ENCODE data around the gene LAMB1. TPM values are rescaled to one million over a fixed set of nuclear protein-coding genes. Genes with fewer than 3 reads are reported as not detected.

The LAMB1 gene
- total and polyA plus RNA-seq, 2 of the 13 experiments (the other 11 are each of a cell fraction or from before 2014, with no cell fraction given) = 109 to 124 TPM

- TF ChIP-seq ZFP90 (CRISPR knock-in tag; IDR thresholded peaks at IDR 0.05; ENCODE audit: borderline replicate concordance) (0 out of 2 replicates have a peak, but pooled peaks have one; percentile 36), TAF1 (CRISPR knock-in tag; IDR thresholded peaks at IDR 0.05) (peak; percentile 58), UBTF (CRISPR knock-in tag; IDR thresholded peaks at IDR 0.05) (peak; percentile 41; the same call in 1 of the 2 replicates), ETV5 (CRISPR knock-in tag; IDR thresholded peaks at IDR 0.05; ENCODE audit: borderline replicate concordance) (no peak; the same call in 1 of the 2 replicates), ZNF652 (CRISPR knock-in tag; IDR thresholded peaks at IDR 0.05; ENCODE audit: borderline replicate concordance, low read depth) (peak; percentile 94), ZNF563 (CRISPR knock-in tag; IDR thresholded peaks at IDR 0.05) (peak; percentile 31; the same call in 1 of the 2 replicates), LCORL (IDR thresholded peaks at IDR 0.05) (no peak), LCORL (CRISPR knock-in tag; IDR thresholded peaks at IDR 0.05) (peak; percentile 65), ZNF441 (CRISPR knock-in tag; IDR thresholded peaks at IDR 0.05; ENCODE audit: borderline replicate concordance) (0 out of 2 replicates have a peak, but pooled peaks have one; percentile 15), ZNF749 (CRISPR knock-in tag; IDR thresholded peaks at IDR 0.05; ENCODE audit: borderline replicate concordance) (peak; percentile 59; the same call in 1 of the 2 replicates), ZBTB39 (CRISPR knock-in tag; IDR thresholded peaks at IDR 0.05) (peak; percentile 39; the same call in 1 of the 2 replicates), HMG20A (CRISPR knock-in tag; IDR thresholded peaks at IDR 0.05; ENCODE audit: borderline replicate concordance) (no peak), ZNF335 (CRISPR knock-in tag; IDR thresholded peaks at IDR 0.05) (peak; percentile 47; the same call in 1 of the 2 replicates), ZBTB25 (CRISPR knock-in tag; IDR thresholded peaks at IDR 0.05) (peak; percentile 5; the same call in 1 of the 2 replicates), SOX6 (IDR thresholded peaks at IDR 0.05) (no peak), SOX6 (CRISPR knock-in tag; IDR thresholded peaks at IDR 0.05) (peak; percentile 29; the same call in 1 of the 2 replicates), BORCS8-MEF2B (CRISPR knock-in tag; IDR thresholded peaks at IDR 0.05) (no peak), ZNF343 (CRISPR knock-in tag; IDR thresholded peaks at IDR 0.05) (peak; percentile 26; the same call in 1 of the 2 replicates), ZBTB10 (CRISPR knock-in tag; IDR thresholded peaks at IDR 0.05; ENCODE audit: borderline replicate concordance) (peak; percentile 33; the same call in 1 of the 2 replicates), NFIC (IDR thresholded peaks at IDR 0.05; ENCODE audit: low read length) (no peak), CHCHD3 (CRISPR knock-in tag; IDR thresholded peaks at IDR 0.05) (0 out of 2 replicates have a peak, but pooled peaks have one; percentile 51)
Observed at GRCh38 chr7:108002726-108003598, at the start of gene LAMB1 (continued).

Data from HepG2 (cell line).